ENCODE results near the gene PTPRC.

DNA sequence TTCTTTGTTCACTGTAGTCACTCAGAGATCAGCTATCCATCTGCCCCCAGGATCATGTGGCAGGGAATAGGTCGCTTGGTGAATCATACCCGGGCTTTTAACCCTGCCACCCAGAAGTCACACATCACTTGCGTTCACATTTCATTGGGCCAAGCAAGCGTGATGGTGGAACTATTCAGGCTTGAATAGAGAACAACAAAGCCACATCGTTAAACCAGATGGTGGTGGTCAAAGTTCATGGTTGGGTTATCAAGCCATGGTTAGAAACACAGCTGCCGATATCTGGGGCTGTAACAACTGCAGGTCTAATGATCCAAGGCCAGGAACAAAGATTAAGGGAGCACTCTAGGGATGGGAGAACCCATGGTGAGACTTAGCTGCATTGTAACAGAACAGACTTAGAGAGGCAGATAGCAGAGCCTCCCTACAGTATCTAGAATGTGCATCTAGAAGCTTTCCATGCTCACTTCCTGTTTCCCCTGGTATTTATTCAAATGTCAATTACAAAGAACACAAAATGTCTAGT is 40.0 kb upstream of the PTPRC start:
- TF ChIP-seq SP1 (IDR thresholded peaks at IDR 0.05) (no peak), LEF1 (IDR thresholded peaks at IDR 0.05; ENCODE audit: borderline replicate concordance) (no peak), FOXK2 (IDR thresholded peaks at IDR 0.05) (no peak), FOXM1 (IDR thresholded peaks at IDR 0.05; ENCODE audit: borderline replicate concordance) (no peak), NFRKB (IDR thresholded peaks at IDR 0.05) (no peak), HDGF (IDR thresholded peaks at IDR 0.05; ENCODE audit: borderline replicate concordance) (no peak), BHLHE40 (IDR thresholded peaks at IDR 0.05; ENCODE audit: borderline replicate concordance) (no peak), TARDBP (IDR thresholded peaks at IDR 0.05) (no peak)
- TF ChIP-seq, protein P1, sequence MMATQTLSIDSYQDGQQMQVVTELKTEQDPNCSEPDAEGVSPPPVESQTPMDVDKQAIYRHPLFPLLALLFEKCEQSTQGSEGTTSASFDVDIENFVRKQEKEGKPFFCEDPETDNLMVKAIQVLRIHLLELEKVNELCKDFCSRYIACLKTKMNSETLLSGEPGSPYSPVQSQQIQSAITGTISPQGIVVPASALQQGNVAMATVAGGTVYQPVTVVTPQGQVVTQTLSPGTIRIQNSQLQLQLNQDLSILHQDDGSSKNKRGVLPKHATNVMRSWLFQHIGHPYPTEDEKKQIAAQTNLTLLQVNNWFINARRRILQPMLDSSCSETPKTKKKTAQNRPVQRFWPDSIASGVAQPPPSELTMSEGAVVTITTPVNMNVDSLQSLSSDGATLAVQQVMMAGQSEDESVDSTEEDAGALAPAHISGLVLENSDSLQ (IDR thresholded peaks at IDR 0.05): no peak

Measured in HEK293T (cell line).